ENCODE measurements around the gene EYS. TPM values are rescaled to one million over a fixed set of nuclear protein-coding genes. Genes with fewer than 3 reads are reported as not detected.
"Not testable (repeated sequence)": the region's sequence is repeated elsewhere in the genome, so short reads cannot be mapped to it uniquely, and the experiment has no call there.

EYS gene
- total RNA-seq, 1 donor from 2014 or later, result 0.06 TPM

DNA sequence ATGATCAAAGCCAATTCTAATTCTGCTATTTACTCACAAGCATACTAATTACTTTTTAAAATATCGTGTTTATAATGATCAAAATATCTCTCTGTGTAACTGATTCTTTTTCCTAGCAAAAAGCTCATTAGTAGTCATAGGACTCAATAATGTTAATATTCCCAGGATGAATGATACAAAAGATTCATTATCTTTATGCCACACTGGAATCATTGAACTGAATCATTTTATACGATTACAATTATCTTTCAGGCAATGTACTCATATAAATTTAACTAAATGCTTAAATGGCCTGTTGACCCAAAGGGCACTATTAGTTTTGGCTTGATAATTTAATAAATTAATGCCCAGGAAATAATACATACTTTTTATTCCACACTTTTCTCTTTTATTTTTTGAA, 96.3 kb downstream of the EYS start:
- TF ChIP-seq, protein P1, sequence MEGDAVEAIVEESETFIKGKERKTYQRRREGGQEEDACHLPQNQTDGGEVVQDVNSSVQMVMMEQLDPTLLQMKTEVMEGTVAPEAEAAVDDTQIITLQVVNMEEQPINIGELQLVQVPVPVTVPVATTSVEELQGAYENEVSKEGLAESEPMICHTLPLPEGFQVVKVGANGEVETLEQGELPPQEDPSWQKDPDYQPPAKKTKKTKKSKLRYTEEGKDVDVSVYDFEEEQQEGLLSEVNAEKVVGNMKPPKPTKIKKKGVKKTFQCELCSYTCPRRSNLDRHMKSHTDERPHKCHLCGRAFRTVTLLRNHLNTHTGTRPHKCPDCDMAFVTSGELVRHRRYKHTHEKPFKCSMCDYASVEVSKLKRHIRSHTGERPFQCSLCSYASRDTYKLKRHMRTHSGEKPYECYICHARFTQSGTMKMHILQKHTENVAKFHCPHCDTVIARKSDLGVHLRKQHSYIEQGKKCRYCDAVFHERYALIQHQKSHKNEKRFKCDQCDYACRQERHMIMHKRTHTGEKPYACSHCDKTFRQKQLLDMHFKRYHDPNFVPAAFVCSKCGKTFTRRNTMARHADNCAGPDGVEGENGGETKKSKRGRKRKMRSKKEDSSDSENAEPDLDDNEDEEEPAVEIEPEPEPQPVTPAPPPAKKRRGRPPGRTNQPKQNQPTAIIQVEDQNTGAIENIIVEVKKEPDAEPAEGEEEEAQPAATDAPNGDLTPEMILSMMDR (conservative IDR thresholded peaks at IDR 0.05; ENCODE audit: low read depth, low read length), result no peak
- no peak overlapping the region for H3K4me3 ChIP-seq (ENCODE audit: low read depth, low read length)
- no peak for DNase-seq (ENCODE audit: low read depth)

DNA sequence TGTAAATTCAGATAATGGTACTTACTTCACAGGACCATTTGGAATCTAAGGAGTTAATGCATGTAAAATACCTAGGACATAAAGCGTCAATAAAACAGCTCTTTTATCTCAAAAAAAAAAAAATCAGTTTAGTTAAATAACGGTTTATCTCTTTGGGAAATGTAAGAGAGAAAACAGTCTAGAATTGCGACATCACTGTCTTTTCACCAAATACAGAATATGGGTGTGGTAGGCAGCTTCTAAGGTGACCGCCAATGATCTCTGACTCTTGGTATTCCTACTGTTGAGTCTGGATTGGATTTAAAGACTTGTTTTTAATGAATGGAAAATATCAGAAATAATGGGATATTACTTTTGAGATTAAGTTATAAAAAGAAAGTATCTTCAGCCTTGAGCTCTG, 111.5 kb downstream of the EYS start:
- H3K4me3 ChIP-seq (ENCODE audit: low read depth, low read length), result no peak overlapping the region
- TF ChIP-seq, protein P1 (conservative IDR thresholded peaks at IDR 0.05; ENCODE audit: low read depth, low read length), result no peak

DNA sequence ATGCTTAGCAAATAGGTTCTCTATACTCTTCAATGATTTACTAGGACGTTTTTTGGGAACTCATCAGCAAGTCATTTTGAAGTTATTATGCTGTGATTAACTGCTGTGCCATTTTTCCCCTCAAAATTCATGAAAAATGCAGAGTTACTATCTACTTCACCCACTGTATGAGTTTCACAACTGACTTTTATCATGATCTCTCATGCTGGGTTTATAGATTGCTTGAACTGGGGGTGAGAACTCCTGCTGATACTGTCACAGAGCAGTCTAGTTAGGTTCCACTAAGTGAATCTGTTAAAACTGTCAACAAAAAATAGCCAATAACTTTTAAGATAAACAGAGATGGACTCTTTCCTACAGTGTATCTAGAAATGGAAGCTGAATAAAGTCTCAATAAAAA, 136.7 kb downstream of the EYS start:
- no peak overlapping the region for H3K4me3 ChIP-seq (ENCODE audit: low read depth, low read length)
- TF ChIP-seq, protein P1 (conservative IDR thresholded peaks at IDR 0.05; ENCODE audit: low read depth, low read length), result no peak
- no peak for DNase-seq (ENCODE audit: low read depth)

More for the DNA sequence above, 111.5 kb downstream of the EYS start:
- DNase-seq (ENCODE audit: low read depth), result no peak

DNA sequence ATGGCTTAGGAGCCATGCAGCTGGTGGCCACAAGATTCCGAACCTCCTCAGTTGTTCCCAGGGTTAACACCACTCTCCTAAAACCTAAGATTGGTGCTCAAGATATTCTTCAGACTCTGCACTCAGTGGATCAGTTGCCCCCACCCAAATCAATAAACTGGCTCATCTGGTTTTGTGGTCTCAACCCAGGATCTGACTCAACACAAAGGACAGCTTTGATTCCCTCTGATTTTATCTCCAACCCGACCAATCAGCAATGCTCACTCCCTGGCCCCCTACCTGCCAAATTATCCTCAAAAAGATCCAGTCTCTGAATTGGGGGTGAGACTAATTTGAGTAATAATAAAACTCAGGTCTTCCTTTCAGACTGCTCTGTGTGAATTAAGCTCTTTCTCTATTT, 137.5 kb downstream of the EYS start:
- TF ChIP-seq, protein P1 (conservative IDR thresholded peaks at IDR 0.05; ENCODE audit: low read depth, low read length), result no peak
- H3K4me3 ChIP-seq (ENCODE audit: low read depth, low read length), result no peak overlapping the region
- DNase-seq (ENCODE audit: low read depth), result no peak

DNA sequence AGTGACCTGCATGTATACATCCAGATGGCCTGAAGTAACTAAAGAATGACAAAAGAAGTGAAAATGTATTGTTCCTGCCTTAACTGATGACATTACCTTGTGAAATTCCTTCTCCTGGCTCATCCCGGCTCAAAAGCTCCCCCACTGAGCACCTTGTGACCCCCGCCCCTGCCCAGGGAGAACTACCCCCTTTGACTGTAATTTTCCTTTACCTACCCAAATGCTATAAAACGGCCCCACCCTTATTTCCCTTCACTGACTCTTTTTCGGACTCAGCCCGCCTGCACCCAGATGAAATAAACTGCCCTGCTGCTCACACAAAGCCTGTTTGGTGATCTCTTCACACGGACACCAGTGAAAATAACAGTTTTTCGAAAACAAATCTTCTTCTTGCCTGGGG, 138.0 kb downstream of the EYS start:
- not testable (repeated sequence) for DNase-seq (ENCODE audit: low read depth)

DNA sequence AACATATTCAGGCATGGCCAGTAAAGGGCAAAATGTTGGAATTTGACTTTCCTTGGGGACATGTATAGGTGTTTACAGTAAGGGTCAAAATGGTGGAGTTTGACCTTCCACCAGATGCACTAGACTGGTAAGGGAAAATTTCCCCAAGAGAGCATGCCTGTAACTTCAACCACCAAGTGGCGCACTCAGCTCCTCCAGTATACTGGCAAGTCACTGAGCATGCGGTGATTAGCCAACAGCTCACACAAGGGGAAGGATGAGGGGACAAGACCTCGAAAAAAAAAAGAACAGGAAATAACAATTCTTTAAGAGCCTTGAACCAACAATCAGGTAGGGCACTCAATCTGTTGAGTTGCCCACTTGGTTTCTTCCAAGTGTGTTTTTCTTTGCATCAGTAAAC, 140.9 kb downstream of the EYS start:
- DNase-seq (ENCODE audit: low read depth), result no peak
- TF ChIP-seq, protein P1 (conservative IDR thresholded peaks at IDR 0.05; ENCODE audit: low read depth, low read length), result no peak
- H3K4me3 ChIP-seq (ENCODE audit: low read depth, low read length), result no peak overlapping the region

More for the DNA sequence above, 138.0 kb downstream of the EYS start:
- not testable (repeated sequence) for H3K4me3 ChIP-seq (ENCODE audit: low read depth, low read length)

DNA sequence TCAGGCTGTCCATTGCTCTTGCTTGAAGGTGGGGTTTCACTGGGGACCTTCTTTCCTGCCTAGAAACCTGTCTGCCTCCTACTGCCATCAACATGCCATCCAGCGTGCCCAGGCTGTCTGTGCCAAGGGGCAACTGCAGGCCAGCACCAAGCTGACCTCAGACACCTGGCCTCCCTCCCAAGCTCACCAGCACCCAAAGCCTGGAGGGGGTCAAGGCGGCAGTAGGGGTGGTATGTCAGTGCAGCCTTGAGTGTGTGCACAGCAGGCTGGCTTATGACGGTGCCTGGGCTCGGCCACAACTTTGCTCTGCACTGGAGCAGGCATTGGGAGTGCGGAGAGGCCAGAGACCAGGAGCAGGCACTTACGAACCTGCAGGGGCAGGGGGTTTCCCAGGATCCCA, 149.0 kb downstream of the EYS start:
- H3K4me3 ChIP-seq (ENCODE audit: low read depth, low read length), result no peak overlapping the region
- TF ChIP-seq, protein P1 (conservative IDR thresholded peaks at IDR 0.05; ENCODE audit: low read depth, low read length), result no peak
- DNase-seq (ENCODE audit: low read depth), result no peak

DNA sequence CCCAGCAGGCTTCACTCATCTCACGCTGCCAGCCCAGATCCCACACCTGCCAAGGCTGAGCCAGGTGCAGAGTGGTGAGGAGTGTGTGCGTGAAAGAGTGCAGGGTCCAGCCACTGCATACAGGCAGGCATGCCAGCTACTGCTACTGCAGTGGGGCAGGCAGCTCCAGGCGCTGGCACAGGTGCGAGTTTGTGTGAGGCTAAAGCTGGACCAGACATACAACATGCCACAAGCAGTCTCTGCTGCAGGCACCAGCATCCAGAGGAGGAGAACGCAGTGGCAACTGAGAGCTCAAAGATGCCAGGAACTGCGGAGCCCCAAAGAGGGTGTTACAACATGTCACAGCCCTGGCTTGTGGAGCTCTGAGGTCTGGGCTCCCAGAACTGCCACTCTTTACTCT, 149.8 kb downstream of the EYS start:
- no peak overlapping the region for H3K4me3 ChIP-seq (ENCODE audit: low read depth, low read length)
- no peak for DNase-seq (ENCODE audit: low read depth)
- TF ChIP-seq, protein P1 (conservative IDR thresholded peaks at IDR 0.05; ENCODE audit: low read depth, low read length), result no peak

Data from epithelial cell of proximal tubule (primary cell).